ENCODE results near the gene PITPNM3.
A peak's percentile ranks its signal among the peaks of the same experiment; 100 is the strongest.

Gene PITPNM3

GRCh38 chr17:6428207-6428965 lies 128.0 kb downstream of the PITPNM3 start:
- H3K36me3 ChIP-seq = peaks cover 87% of the 10 kb centered on the region
- peak overlapping the region; percentile 91 for H3K27ac ChIP-seq
- DNase-seq = no peak
- H3K27me3 ChIP-seq (ENCODE audit: insufficient read depth, low read depth, severe bottlenecking) = no peaks in the 10 kb centered on the region
- H3K4me3 ChIP-seq (ENCODE audit: low read depth, low read length) = no peak overlapping the region
- peaks cover 16% of the 10 kb centered on the region for H3K9me3 ChIP-seq (ENCODE audit: severe bottlenecking)
- no peak for TF ChIP-seq CTCF (IDR thresholded peaks at IDR 0.05; ENCODE audit: low read depth, low read length)

GRCh38 chr17:6427279-6427781 lies 129.0 kb downstream of the PITPNM3 start:
- Histone ChIP-seq H3K27me3 (ENCODE audit: insufficient read depth, low read depth, severe bottlenecking) (no peaks in the 10 kb centered on the region), H3K27ac (peak overlapping the region; percentile 91), H3K36me3 (peaks cover 80% of the 10 kb centered on the region), H3K9me3 (ENCODE audit: severe bottlenecking) (peaks cover 16% of the 10 kb centered on the region), H3K4me3 (ENCODE audit: low read depth, low read length) (no peak overlapping the region)
- DNase-seq = no peak
- TF ChIP-seq CTCF (IDR thresholded peaks at IDR 0.05; ENCODE audit: low read depth, low read length) = no peak

- no peak for TF ChIP-seq CTCF (IDR thresholded peaks at IDR 0.05; ENCODE audit: low read depth, low read length)
- no peaks in the 10 kb centered on the region for H3K27me3 ChIP-seq (ENCODE audit: insufficient read depth, low read depth, severe bottlenecking)
- no peak overlapping the region for H3K4me3 ChIP-seq (ENCODE audit: low read depth, low read length)
- H3K27ac ChIP-seq = peak overlapping the region; percentile 91
- H3K36me3 ChIP-seq = peaks cover 72% of the 10 kb centered on the region
- no peak for DNase-seq
- peaks cover 11% of the 10 kb centered on the region for H3K9me3 ChIP-seq (ENCODE audit: severe bottlenecking)
Measured at GRCh38 chr17:6426356-6427101, 129.8 kb downstream of the PITPNM3 start.

- no peak for DNase-seq
- Histone ChIP-seq H3K4me3 (ENCODE audit: low read depth, low read length) (no peak overlapping the region), H3K36me3 (peaks cover 61% of the 10 kb centered on the region), H3K27ac (peak overlapping the region; percentile 91), H3K27me3 (ENCODE audit: insufficient read depth, low read depth, severe bottlenecking) (no peaks in the 10 kb centered on the region), H3K9me3 (ENCODE audit: severe bottlenecking) (no peaks in the 10 kb centered on the region)
- TF ChIP-seq CTCF (IDR thresholded peaks at IDR 0.05; ENCODE audit: low read depth, low read length) = no peak
Measured at GRCh38 chr17:6425407-6425806, 130.9 kb downstream of the PITPNM3 start.

- no peaks in the 10 kb centered on the region for H3K9me3 ChIP-seq (ENCODE audit: severe bottlenecking)
- no peak for DNase-seq
- peaks cover 50% of the 10 kb centered on the region for H3K36me3 ChIP-seq
- no peaks in the 10 kb centered on the region for H3K27me3 ChIP-seq (ENCODE audit: insufficient read depth, low read depth, severe bottlenecking)
- no peak for TF ChIP-seq CTCF (IDR thresholded peaks at IDR 0.05; ENCODE audit: low read depth, low read length)
- no peak overlapping the region; the same call in 1 of the 2 replicates for H3K27ac ChIP-seq
- no peak overlapping the region for H3K4me3 ChIP-seq (ENCODE audit: low read depth, low read length)
Measured at GRCh38 chr17:6423931-6424330, 132.4 kb downstream of the PITPNM3 start.
